ENCODE results near the gene SLK. TPM values are rescaled to one million over a fixed set of nuclear protein-coding genes. Genes with fewer than 3 reads are reported as not detected.

SLK gene
- polyA plus RNA-seq, 1 of the 3 experiments (the other 2 are of a cell fraction), result 4.0 TPM

GRCh38 chr10:103995134-103995533 lies 28.2 kb downstream of the SLK start:
- no peak overlapping the region for H3K4me2 ChIP-seq
- no peaks in the 10 kb centered on the region for H3K9me2 ChIP-seq
- H3K4me3 ChIP-seq (ENCODE audit: low read depth in 2 of 2, low read length in 1 of 2), result no peak overlapping the region
- DNase-seq, result no peak
- WGBS (ENCODE audit: low lambda C conversion rate), result 86% methylated on average over 1 of the region's 1 CpG
- peaks cover 45 to 70% of the 10 kb centered on the region in 2 experiments for H3K36me3 ChIP-seq (replicated peaks in 1 of 2; ENCODE audit: control insufficient read depth in 1 of 2, insufficient read depth in 2 of 2, low read length in 1 of 2)
- H3K79me2 ChIP-seq (ENCODE audit: insufficient read depth), result peaks cover 22% of the 10 kb centered on the region
- POLR2A ChIA-PET, result no interaction called here
- TF ChIP-seq SMC3 (IDR thresholded peaks at IDR 0.05; ENCODE audit: low read depth, low read length) (no peak), RCOR1 (IDR thresholded peaks at IDR 0.05; ENCODE audit: low read length) (no peak), CHD2 (IDR thresholded peaks at IDR 0.05; ENCODE audit: low read length, partially characterized antibody) (no peak), EP300 (IDR thresholded peaks at IDR 0.05; ENCODE audit: borderline replicate concordance in 1 of 2, low read depth in 1 of 2, low read length in 1 of 2) (no peak), YY1 (IDR thresholded peaks at IDR 0.05; ENCODE audit: low read depth) (no peak), RAD21 (IDR thresholded peaks at IDR 0.05; ENCODE audit: low read length) (no peak), MEF2A (IDR thresholded peaks at IDR 0.05; ENCODE audit: borderline replicate concordance, low read depth) (no peak)
- no peak overlapping the region for H3K9ac ChIP-seq
- CTCF ChIA-PET, result no interaction called here
- no peaks in the 10 kb centered on the region for H3K9me3 ChIP-seq
- H3K4me1 ChIP-seq (ENCODE audit: control insufficient read depth in 1 of 2, insufficient read depth in 2 of 2, low read depth in 1 of 2, low read length in 1 of 2), result no peaks in the 10 kb centered on the region; a peak in 1 of 4 replicates
- no peak overlapping the region for H3K27ac ChIP-seq (ENCODE audit: low read depth in 2 of 2, low read length in 1 of 2)
- H4K20me1 ChIP-seq (ENCODE audit: insufficient read depth), result no peaks in the 10 kb centered on the region
- H2AFZ ChIP-seq (ENCODE audit: low read depth), result no peak overlapping the region
- H3F3A ChIP-seq (replicated peaks; ENCODE audit: insufficient read depth), result no peaks in the 10 kb centered on the region
- H3K27me3 ChIP-seq (ENCODE audit: insufficient read depth), result no peaks in the 10 kb centered on the region

GRCh38 chr10:103998805-103999204 lies 31.9 kb downstream of the SLK start:
- no peaks in the 10 kb centered on the region for H3K4me1 ChIP-seq (ENCODE audit: control insufficient read depth in 1 of 2, insufficient read depth in 2 of 2, low read depth in 1 of 2, low read length in 1 of 2)
- 97% methylated on average over 2 of the region's 2 CpGs for whole genome bisulfite sequencing (ENCODE audit: low lambda C conversion rate)
- no peaks in the 10 kb centered on the region for H3K9me2 ChIP-seq
- no peak for DNase-seq
- no peak overlapping the region for H3K9ac ChIP-seq
- ChIA-PET POLR2A (no interaction called here), CTCF (no interaction called here)
- peaks cover 52 to 82% of the 10 kb centered on the region in 2 experiments for H3K36me3 ChIP-seq (replicated peaks in 1 of 2; ENCODE audit: control insufficient read depth in 1 of 2, insufficient read depth in 2 of 2, low read length in 1 of 2)
- no peaks in the 10 kb centered on the region for H3K27me3 ChIP-seq (ENCODE audit: insufficient read depth)
- no peak overlapping the region for H3K27ac ChIP-seq (ENCODE audit: low read depth in 2 of 2, low read length in 1 of 2)
- H3K79me2 ChIP-seq (ENCODE audit: insufficient read depth), result peaks cover 14% of the 10 kb centered on the region
- H3K9me3 ChIP-seq, result no peaks in the 10 kb centered on the region
- H4K20me1 ChIP-seq (ENCODE audit: insufficient read depth), result no peaks in the 10 kb centered on the region
- H2AFZ ChIP-seq (ENCODE audit: low read depth), result no peak overlapping the region
- no peak overlapping the region for H3K4me2 ChIP-seq
- no peak for TF ChIP-seq TEAD4 (IDR thresholded peaks at IDR 0.05; ENCODE audit: borderline replicate concordance, insufficient read depth)
- TF ChIP-seq USF2 (IDR thresholded peaks at IDR 0.05; ENCODE audit: borderline replicate concordance, low read depth, low read length), result no peak
- no peak for TF ChIP-seq EP300 (IDR thresholded peaks at IDR 0.05; ENCODE audit: borderline replicate concordance in 1 of 2, low read depth in 1 of 2, low read length in 1 of 2)
- no peak for TF ChIP-seq RCOR1 (IDR thresholded peaks at IDR 0.05; ENCODE audit: low read length)
- TF ChIP-seq TCF12 (IDR thresholded peaks at IDR 0.05), result no peak
- TF ChIP-seq RXRA (IDR thresholded peaks at IDR 0.05; ENCODE audit: borderline replicate concordance, low read depth), result no peak
- no peaks in the 10 kb centered on the region for H3F3A ChIP-seq (replicated peaks; ENCODE audit: insufficient read depth)
- no peak overlapping the region for H3K4me3 ChIP-seq (ENCODE audit: low read depth in 2 of 2, low read length in 1 of 2)

GRCh38 chr10:104002911-104003310 lies 36.0 kb downstream of the SLK start:
- Histone ChIP-seq H3K79me2 (ENCODE audit: insufficient read depth) (no peaks in the 10 kb centered on the region), H3K36me3 (replicated peaks in 1 of 2; ENCODE audit: control insufficient read depth in 1 of 2, insufficient read depth in 2 of 2, low read length in 1 of 2) (peaks cover 67 to 83% of the 10 kb centered on the region in 2 experiments), H3K4me1 (ENCODE audit: control insufficient read depth in 1 of 2, insufficient read depth in 2 of 2, low read depth in 1 of 2, low read length in 1 of 2) (no peaks in the 10 kb centered on the region), H3K9ac (no peak overlapping the region), H3K27ac (ENCODE audit: low read depth in 2 of 2, low read length in 1 of 2) (no peak overlapping the region), H3F3A (replicated peaks; ENCODE audit: insufficient read depth) (peaks cover 4% of the 10 kb centered on the region), H3K4me2 (no peak overlapping the region), H3K9me2 (no peaks in the 10 kb centered on the region), H2AFZ (ENCODE audit: low read depth) (no peak overlapping the region), H3K4me3 (ENCODE audit: low read depth in 2 of 2, low read length in 1 of 2) (no peak overlapping the region), H3K9me3 (no peaks in the 10 kb centered on the region), H3K27me3 (ENCODE audit: insufficient read depth) (no peaks in the 10 kb centered on the region), H4K20me1 (ENCODE audit: insufficient read depth) (no peaks in the 10 kb centered on the region)
- CTCF ChIA-PET, result no interaction called here
- DNase-seq, result no peak
- POLR2A ChIA-PET, result no interaction called here
- WGBS (ENCODE audit: low lambda C conversion rate), result 93% methylated on average over 1 of the region's 1 CpG
- no peak for TF ChIP-seq FOSL2 (IDR thresholded peaks at IDR 0.05; ENCODE audit: borderline replicate concordance, low read depth)
- no peak for TF ChIP-seq RXRA (IDR thresholded peaks at IDR 0.05; ENCODE audit: borderline replicate concordance, low read depth)
- TF ChIP-seq ZBTB33 (IDR thresholded peaks at IDR 0.05; ENCODE audit: borderline replicate concordance, low read depth), result no peak
- TF ChIP-seq MXI1 (IDR thresholded peaks at IDR 0.05; ENCODE audit: low read depth, low read length), result no peak
- TF ChIP-seq USF2 (IDR thresholded peaks at IDR 0.05; ENCODE audit: borderline replicate concordance, low read depth, low read length), result no peak
- TF ChIP-seq RCOR1 (IDR thresholded peaks at IDR 0.05; ENCODE audit: low read length), result no peak
- no peak for TF ChIP-seq ELF1 (IDR thresholded peaks at IDR 0.05)
- TF ChIP-seq CTCF (IDR thresholded peaks at IDR 0.05), result no peak
- no peak for TF ChIP-seq FOXM1 (IDR thresholded peaks at IDR 0.05; ENCODE audit: low read depth)
- TF ChIP-seq GATA2 (CRISPR knock-in tag; IDR thresholded peaks at IDR 0.05), result no peak
